Lung (tissue), 16 donors: ENCODE measurements around the gene CZIB. TPM values are rescaled to one million over a fixed set of nuclear protein-coding genes. Genes with fewer than 3 reads are reported as not detected.

Experiments
- ATAC-seq: fragments of 200-7000 bp; cut with Tn5 transposase; one replicate; pipeline ENCODE4 v1.9.1; 2020; ENCODE audit warnings: moderate number of reproducible peaks; ENCODE audit not compliant: insufficient read depth, low FRiP score
- DNase-seq, 3 donors: peaks; one replicate each; pipeline ENCODE4 v3.0.0-alpha.2; 2013 to 2017
- H3K27ac ChIP-seq, 2 donors: one replicate each; pipeline ENCODE4 v1.5.1; 2013; ENCODE audit warnings: mild to moderate bottlenecking in 2 of 2, moderate library complexity in 2 of 2, control low read depth in 1 of 2, inconsistent platforms in 1 of 2, low read depth in 1 of 2, low read length in 1 of 2
- H3K27me3 ChIP-seq, 3 donors: one replicate each; pipeline ENCODE4 v1.5.1; 2013; ENCODE audit warnings: low read length in 2 of 3; ENCODE audit not compliant: control insufficient read depth in 3 of 3, insufficient read depth in 3 of 3
- H3K36me3 ChIP-seq, 4 donors: one replicate each; pipeline ENCODE4 v1.5.1; 2013; ENCODE audit warnings: low read length in 4 of 4, mild to moderate bottlenecking in 1 of 4, moderate library complexity in 1 of 4; ENCODE audit not compliant: control insufficient read depth in 4 of 4, insufficient read depth in 4 of 4
- H3K4me1 ChIP-seq, 5 donors: one replicate each; pipeline ENCODE4 v1.5.1; 2013; ENCODE audit warnings: low read length in 5 of 5, mild to moderate bottlenecking in 2 of 5, moderate library complexity in 1 of 5; ENCODE audit not compliant: control insufficient read depth in 5 of 5, insufficient read depth in 5 of 5
- H3K4me3 ChIP-seq: one replicate; pipeline ENCODE4 v1.5.1; 2013; ENCODE audit warnings: mild to moderate bottlenecking, control low read depth, moderate library complexity
- H3K9ac ChIP-seq, 2 donors: one replicate each; pipeline ENCODE4 v1.5.1; 2013; ENCODE audit warnings: low read length in 2 of 2, control low read depth in 1 of 2; ENCODE audit not compliant: insufficient read depth in 1 of 2
- H3K9me3 ChIP-seq, 4 donors: one replicate each; pipeline ENCODE4 v1.5.1; 2013; ENCODE audit warnings: low read length in 3 of 4, mild to moderate bottlenecking in 1 of 4, moderate library complexity in 1 of 4; ENCODE audit not compliant: control insufficient read depth in 4 of 4, insufficient read depth in 3 of 4
- CTCF ChIP-seq: IDR thresholded peaks from 2 replicates; pipeline ENCODE4 v1.5.1; 2012; ENCODE audit warnings: mild to moderate bottlenecking; ENCODE audit errors: control extremely low read depth, extremely low read depth
- WGBS, 2 donors: extraction: QIAGEN DNeasy Blood & Tissue Kit; methylation state at CpG; one replicate each; pipeline ENCODE4 v1.1.7; 2013; 5-methylcytosine and 5-hydroxymethylcytosine counted together
- long read RNA-seq, 5 donors: transcript quantifications; one replicate each; lab custom pipeline, GENCODE V29; 2026
- polyA plus RNA-seq, 2 donors: library from polyadenylated mRNA; stranded (reverse); fragments of 200-250 nt; gene quantifications; one replicate each; pipeline ENCODE4 v1.2.1, GENCODE V29; 2013
- total RNA-seq, 2 donors: library from RNA; depleted of rRNA in 1 of 2; stranded (reverse); fragments of >200 nt in 1 of 2; gene quantifications; one replicate each; pipeline ENCODE4 v1.2.1, GENCODE V29; 2014 to 2021
- donor health status: control.
- donor health status: control.
- donor health status: Bipolar disorder and iron deficiency.
- donor health status: healthy.
- donor health status: DM: yes; HTN: yes; CAD: no.

Gene CZIB
- total RNA-seq (10 to 100 TPM; 39.1 to 52.3 TPM), polyA plus RNA-seq (10 to 100 TPM; 53.6 to 86.5 TPM)
- long read RNA-seq, donor 1, transcript C1orf123-202 (7 exons, 1,009 nt): minor isoform, 9 of 68 reads
- long read RNA-seq, donor 1, transcript C1orf123-203 (2 exons, 841 nt): minor isoform, 11 of 68 reads
- long read RNA-seq, donor 1, transcript C1orf123-207 (1 exons, 490 nt): minor isoform, 9 of 68 reads
- long read RNA-seq, donor 1, transcript C1orf123-201 (8 exons, 1,085 nt): major isoform, 27 of 68 reads
- long read RNA-seq, donor 1, partial matches to known transcripts: 8 of 68 reads
- long read RNA-seq, donor 1, other reads (novel, unspliced or antisense): 0 of 68 reads
- long read RNA-seq, donor 2, transcript C1orf123-201 (8 exons, 1,085 nt): major isoform, 5 of 13 reads
- long read RNA-seq, donor 2, partial matches to known transcripts: 0 of 13 reads
- long read RNA-seq, donor 2, other reads (novel, unspliced or antisense): 0 of 13 reads
- long read RNA-seq, donor 3, transcript C1orf123-207 (1 exons, 490 nt): minor isoform, 5 of 34 reads
- long read RNA-seq, donor 3, transcript C1orf123-201 (8 exons, 1,085 nt): major isoform, 15 of 34 reads
- long read RNA-seq, donor 3, partial matches to known transcripts: 8 of 34 reads
- long read RNA-seq, donor 3, other reads (novel, unspliced or antisense): 0 of 34 reads
- long read RNA-seq, donor 4, transcript C1orf123-201 (8 exons, 1,085 nt): major isoform, 5 of 13 reads
- long read RNA-seq, donor 4, partial matches to known transcripts: 0 of 13 reads
- long read RNA-seq, donor 4, other reads (novel, unspliced or antisense): 0 of 13 reads
- long read RNA-seq, donor 5, transcript C1orf123-207 (1 exons, 490 nt): minor isoform, 7 of 41 reads
- long read RNA-seq, donor 5, transcript C1orf123-201 (8 exons, 1,085 nt): major isoform, 20 of 41 reads
- long read RNA-seq, donor 5, transcript C1orf123-203 (2 exons, 841 nt): minor isoform, 5 of 41 reads
- long read RNA-seq, donor 5, partial matches to known transcripts: 0 of 41 reads
- long read RNA-seq, donor 5, other reads (novel, unspliced or antisense): 0 of 41 reads

GRCh38 chr1:53220171-53220961 is at the start of gene CZIB:
TSS of gene CZIB (minus strand) at chr1:53220634. CDS start at chr1:53220575, 59 bp downstream.
- no peaks in the 10 kb centered on the region for H3K27me3 ChIP-seq
- H3K27ac ChIP-seq: peak within 1 kb of the TSS; percentile 96 to 99
- ATAC-seq: peak; percentile 97
- 1% methylated on average over 61 of the region's 61 CpGs for WGBS, 2 donors
- peak; percentile 93 to 95 (median 93) for DNase-seq
- peaks cover 0 to 17% (median 3%) of the 10 kb centered on the region in 5 donors for H3K4me1 ChIP-seq
- no peak for TF ChIP-seq CTCF
- H3K4me3 ChIP-seq: peak within 1 kb of the TSS; percentile 92
- H3K36me3 ChIP-seq: peaks cover 2 to 14% (median 8%) of the 10 kb centered on the region in 4 donors
- H3K9ac ChIP-seq: peak within 1 kb of the TSS; percentile 74 to 94
- H3K9me3 ChIP-seq: no peaks in the 10 kb centered on the region

- no peak for DNase-seq
- H3K4me3 ChIP-seq: no peak overlapping the region
- H3K9me3 ChIP-seq: no peaks in the 10 kb centered on the region
- H3K4me1 ChIP-seq: no peaks in the 10 kb centered on the region
- H3K27me3 ChIP-seq: no peaks in the 10 kb centered on the region
- H3K27ac ChIP-seq: no peak overlapping the region
- 82 to 96% methylated on average over 1 of the region's 1 CpG for WGBS, 2 donors
- peaks cover 0 to 10% (median 0%) of the 10 kb centered on the region in 4 donors for H3K36me3 ChIP-seq
- no peak for ATAC-seq
- no peak for TF ChIP-seq CTCF
- H3K9ac ChIP-seq: no peak overlapping the region
Observed at GRCh38 chr1:53270107-53270506, 49.7 kb upstream of the CZIB start.

GRCh38 chr1:53267761-53268160 is 47.3 kb upstream of the CZIB start:
- H3K4me1 ChIP-seq: no peaks in the 10 kb centered on the region
- no peak for TF ChIP-seq CTCF
- peaks cover 0 to 10% (median 0%) of the 10 kb centered on the region in 4 donors for H3K36me3 ChIP-seq
- ATAC-seq: no peak
- no peak overlapping the region for H3K9ac ChIP-seq
- H3K4me3 ChIP-seq: no peak overlapping the region
- no peak for DNase-seq
- H3K27me3 ChIP-seq: no peaks in the 10 kb centered on the region
- H3K9me3 ChIP-seq: no peaks in the 10 kb centered on the region
- H3K27ac ChIP-seq: no peak overlapping the region
